ENCODE measurements around the gene ATG101. TPM values are rescaled to one million over a fixed set of nuclear protein-coding genes. Genes with fewer than 3 reads are reported as not detected.

The ATG101 gene
- total and polyA plus RNA-seq, 9 donors = 13.6 to 48.7 (median 28.5) TPM

GRCh38 chr12:52027085-52027843, 42.5 kb upstream of the ATG101 start:
- no peaks in the 10 kb centered on the region for H3K36me3 ChIP-seq
- H3K27ac ChIP-seq = no peak overlapping the region
- H3K9me3 ChIP-seq = no peaks in the 10 kb centered on the region
- peaks cover 8% of the 10 kb centered on the region for H3K4me1 ChIP-seq (ENCODE audit: insufficient read depth)
- TF ChIP-seq EP300 (IDR thresholded peaks at IDR 0.05) (no peak), POLR2A (IDR thresholded peaks at IDR 0.05) (no peak)
- TF ChIP-seq, protein P1, sequence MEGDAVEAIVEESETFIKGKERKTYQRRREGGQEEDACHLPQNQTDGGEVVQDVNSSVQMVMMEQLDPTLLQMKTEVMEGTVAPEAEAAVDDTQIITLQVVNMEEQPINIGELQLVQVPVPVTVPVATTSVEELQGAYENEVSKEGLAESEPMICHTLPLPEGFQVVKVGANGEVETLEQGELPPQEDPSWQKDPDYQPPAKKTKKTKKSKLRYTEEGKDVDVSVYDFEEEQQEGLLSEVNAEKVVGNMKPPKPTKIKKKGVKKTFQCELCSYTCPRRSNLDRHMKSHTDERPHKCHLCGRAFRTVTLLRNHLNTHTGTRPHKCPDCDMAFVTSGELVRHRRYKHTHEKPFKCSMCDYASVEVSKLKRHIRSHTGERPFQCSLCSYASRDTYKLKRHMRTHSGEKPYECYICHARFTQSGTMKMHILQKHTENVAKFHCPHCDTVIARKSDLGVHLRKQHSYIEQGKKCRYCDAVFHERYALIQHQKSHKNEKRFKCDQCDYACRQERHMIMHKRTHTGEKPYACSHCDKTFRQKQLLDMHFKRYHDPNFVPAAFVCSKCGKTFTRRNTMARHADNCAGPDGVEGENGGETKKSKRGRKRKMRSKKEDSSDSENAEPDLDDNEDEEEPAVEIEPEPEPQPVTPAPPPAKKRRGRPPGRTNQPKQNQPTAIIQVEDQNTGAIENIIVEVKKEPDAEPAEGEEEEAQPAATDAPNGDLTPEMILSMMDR (IDR thresholded peaks at IDR 0.05) = no peak
- no peak overlapping the region for H3K4me3 ChIP-seq
- H3K27me3 ChIP-seq = no peaks in the 10 kb centered on the region
- WGBS, 3 donors = 69 to 76% (median 74%) methylated on average over 9 to 12 of the region's 12 CpGs
- intact Hi-C loops (cut with DNase I) = loop anchor here in 1 of 4 donors (5.0 kb wide), 1 partner anchor 40 kb away; the partner anchor contains the start of gene ATG101
- DNase-seq = peak in 1 of 5 donors; percentile 39

DNA sequence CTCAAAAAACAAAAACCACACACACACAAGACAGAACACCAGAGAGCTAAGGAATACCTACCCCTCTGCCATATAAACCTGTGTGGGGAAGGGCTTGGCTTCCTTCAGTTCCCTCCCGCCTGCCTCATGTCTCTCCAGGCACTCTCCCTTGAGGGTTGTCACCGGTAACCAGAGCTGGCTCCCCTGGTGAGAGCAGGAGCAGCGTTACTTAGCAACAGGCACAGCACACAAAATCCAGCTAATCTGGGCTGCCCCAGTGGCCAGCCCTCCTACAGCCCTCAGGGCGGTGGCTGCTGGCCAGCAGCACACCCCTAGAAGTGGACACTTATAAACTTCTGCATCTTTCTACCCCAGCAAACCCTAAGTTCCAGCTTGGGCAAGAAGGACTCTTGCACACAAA, 40.1 kb upstream of the ATG101 start:
- no peak overlapping the region for H3K4me3 ChIP-seq
- no peaks in the 10 kb centered on the region for H3K9me3 ChIP-seq
- no peaks in the 10 kb centered on the region for H3K27me3 ChIP-seq
- intact Hi-C loops (cut with DNase I) = loop anchor here in 1 of 4 donors (5.0 kb wide), 1 partner anchor 38 kb away; the partner anchor contains the start of gene ATG101
- 40 to 52% (median 48%) methylated on average over 4 of the region's 4 CpGs for WGBS, 3 donors
- TF ChIP-seq EP300 (IDR thresholded peaks at IDR 0.05) (no peak), POLR2A (IDR thresholded peaks at IDR 0.05) (no peak)
- TF ChIP-seq, protein P1 (IDR thresholded peaks at IDR 0.05) = no peak
- no peak for DNase-seq
- no peaks in the 10 kb centered on the region for H3K36me3 ChIP-seq
- no peak overlapping the region for H3K27ac ChIP-seq
- H3K4me1 ChIP-seq (ENCODE audit: insufficient read depth) = peaks cover 6% of the 10 kb centered on the region

GRCh38 chr12:52032446-52032803, 37.4 kb upstream of the ATG101 start:
- TF ChIP-seq, protein P1 (IDR thresholded peaks at IDR 0.05) = no peak
- TF ChIP-seq POLR2A (IDR thresholded peaks at IDR 0.05) (no peak), EP300 (IDR thresholded peaks at IDR 0.05) (no peak)
- Histone ChIP-seq H3K4me3 (peak overlapping the region; percentile 22), H3K36me3 (no peaks in the 10 kb centered on the region), H3K4me1 (ENCODE audit: insufficient read depth) (peaks cover 2% of the 10 kb centered on the region), H3K27me3 (no peaks in the 10 kb centered on the region), H3K9me3 (no peaks in the 10 kb centered on the region), H3K27ac (peak overlapping the region; percentile 81 to 91)
- DNase-seq = peak; percentile 80 to 91 (median 87)
- 1 to 4% (median 1%) methylated on average over 5 of the region's 5 CpGs for WGBS, 3 donors
- intact Hi-C loops (cut with DNase I) = loop anchor here in 1 of 4 donors (2.0 kb wide), 1 partner anchor 18 kb away; the partner anchor contains the start of gene NR4A1

DNA sequence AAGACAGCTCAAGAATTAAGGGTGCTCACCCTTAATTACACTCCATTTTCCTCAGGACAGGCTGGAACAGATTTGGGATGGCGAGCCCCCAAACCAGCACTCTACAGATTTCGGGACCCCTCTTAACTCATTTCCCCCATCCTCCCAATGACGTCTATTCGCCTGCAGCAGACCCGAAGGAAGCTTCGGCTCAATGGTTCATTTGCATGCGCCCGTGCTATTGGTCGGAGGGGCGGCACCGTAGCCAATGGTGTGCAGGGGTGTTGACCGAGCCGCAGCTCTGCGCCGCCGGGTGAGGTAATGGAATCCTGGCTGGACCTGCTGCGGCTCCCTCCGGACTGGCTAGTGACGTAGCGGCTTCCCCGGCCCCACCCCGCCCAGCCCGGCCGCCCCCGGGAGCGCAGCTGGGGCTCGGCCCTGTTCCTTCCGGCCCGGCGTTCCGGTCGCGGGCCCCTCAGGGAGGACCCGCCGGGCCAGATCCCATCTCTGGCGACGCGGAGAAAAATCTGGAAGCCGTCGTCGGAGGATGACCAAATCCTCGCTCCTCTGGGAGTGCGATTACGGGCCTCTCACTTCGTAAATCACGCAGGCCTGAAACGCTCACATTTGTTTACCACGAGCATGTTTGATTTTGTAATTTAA, 36.9 kb upstream of the ATG101 start:
- H3K27ac ChIP-seq = peak overlapping the region; percentile 88 to 91
- no peaks in the 10 kb centered on the region for H3K36me3 ChIP-seq
- TF ChIP-seq, protein P1 (IDR thresholded peaks at IDR 0.05) = no peak
- TF ChIP-seq EP300 (IDR thresholded peaks at IDR 0.05) = peak; percentile 69
- peak; percentile 87 for TF ChIP-seq POLR2A (IDR thresholded peaks at IDR 0.05)
- H3K27me3 ChIP-seq = no peaks in the 10 kb centered on the region
- WGBS, 3 donors = 0 to 1% (median 1%) methylated on average over 21 to 48 of the region's 48 CpGs
- peak overlapping the region; percentile 27 for H3K4me3 ChIP-seq
- H3K4me1 ChIP-seq (ENCODE audit: insufficient read depth) = peaks cover 2% of the 10 kb centered on the region
- no peaks in the 10 kb centered on the region for H3K9me3 ChIP-seq
- peak; percentile 97 to 99 (median 98) for DNase-seq
- intact Hi-C loops (cut with DNase I) = loop anchor here in 1 of 4 donors (2.0 kb wide), 1 partner anchor 18 kb away; the partner anchor contains the start of gene NR4A1
